ENCODE results near the gene WDR90. TPM values are rescaled to one million over a fixed set of nuclear protein-coding genes. Genes with fewer than 3 reads are reported as not detected.

The WDR90 gene
- total RNA-seq, 4 donors from 2014 or later: 7.2 to 26.5 (median 15.8) TPM

DNA sequence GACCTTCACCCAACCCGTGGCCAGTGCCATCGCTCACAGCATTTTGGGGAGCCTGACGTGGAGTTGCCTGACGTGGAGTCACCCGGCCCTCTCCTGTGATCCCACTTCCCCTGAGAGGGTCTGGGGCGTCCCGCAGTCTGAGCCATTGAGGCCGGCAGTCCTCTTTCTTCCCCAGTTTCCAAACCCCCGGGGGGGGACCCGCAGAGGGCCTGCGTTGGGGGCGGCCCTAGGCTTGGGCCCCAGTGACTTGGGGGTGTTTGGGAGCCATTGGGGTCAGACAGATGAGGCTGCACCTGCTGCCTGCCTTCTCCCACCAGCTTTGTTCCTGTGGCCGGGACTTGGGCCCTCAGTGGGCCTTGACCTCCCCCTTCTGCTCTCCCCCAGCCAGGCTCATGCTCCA is 20.5 kb downstream of the WDR90 start:
- Histone ChIP-seq H3K4me1 (peaks cover 16 to 48% (median 16%) of the 10 kb centered on the region in 3 donors), H3K36me3 (peaks cover 35 to 56% (median 36%) of the 10 kb centered on the region in 3 donors), H3K9me3 (no peaks in the 10 kb centered on the region), H3K27ac (no peak overlapping the region), H3K4me3 (no peak overlapping the region), H3K27me3 (no peaks in the 10 kb centered on the region)
- WGBS, 2 donors: 93% methylated on average over 3 of the region's 13 CpGs; no CpG with 5 or more reads in 1 of the 2 donors
- intact Hi-C loops (cut with DNase I): loop anchor here (10.0 kb wide), 1 partner anchor 85 kb away; no protein-coding TSS in a partner anchor
- TF ChIP-seq, protein P1, sequence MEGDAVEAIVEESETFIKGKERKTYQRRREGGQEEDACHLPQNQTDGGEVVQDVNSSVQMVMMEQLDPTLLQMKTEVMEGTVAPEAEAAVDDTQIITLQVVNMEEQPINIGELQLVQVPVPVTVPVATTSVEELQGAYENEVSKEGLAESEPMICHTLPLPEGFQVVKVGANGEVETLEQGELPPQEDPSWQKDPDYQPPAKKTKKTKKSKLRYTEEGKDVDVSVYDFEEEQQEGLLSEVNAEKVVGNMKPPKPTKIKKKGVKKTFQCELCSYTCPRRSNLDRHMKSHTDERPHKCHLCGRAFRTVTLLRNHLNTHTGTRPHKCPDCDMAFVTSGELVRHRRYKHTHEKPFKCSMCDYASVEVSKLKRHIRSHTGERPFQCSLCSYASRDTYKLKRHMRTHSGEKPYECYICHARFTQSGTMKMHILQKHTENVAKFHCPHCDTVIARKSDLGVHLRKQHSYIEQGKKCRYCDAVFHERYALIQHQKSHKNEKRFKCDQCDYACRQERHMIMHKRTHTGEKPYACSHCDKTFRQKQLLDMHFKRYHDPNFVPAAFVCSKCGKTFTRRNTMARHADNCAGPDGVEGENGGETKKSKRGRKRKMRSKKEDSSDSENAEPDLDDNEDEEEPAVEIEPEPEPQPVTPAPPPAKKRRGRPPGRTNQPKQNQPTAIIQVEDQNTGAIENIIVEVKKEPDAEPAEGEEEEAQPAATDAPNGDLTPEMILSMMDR (IDR thresholded peaks at IDR 0.05): no peak
- no peak for TF ChIP-seq POLR2A (IDR thresholded peaks at IDR 0.05)
- DNase-seq: no peak

DNA sequence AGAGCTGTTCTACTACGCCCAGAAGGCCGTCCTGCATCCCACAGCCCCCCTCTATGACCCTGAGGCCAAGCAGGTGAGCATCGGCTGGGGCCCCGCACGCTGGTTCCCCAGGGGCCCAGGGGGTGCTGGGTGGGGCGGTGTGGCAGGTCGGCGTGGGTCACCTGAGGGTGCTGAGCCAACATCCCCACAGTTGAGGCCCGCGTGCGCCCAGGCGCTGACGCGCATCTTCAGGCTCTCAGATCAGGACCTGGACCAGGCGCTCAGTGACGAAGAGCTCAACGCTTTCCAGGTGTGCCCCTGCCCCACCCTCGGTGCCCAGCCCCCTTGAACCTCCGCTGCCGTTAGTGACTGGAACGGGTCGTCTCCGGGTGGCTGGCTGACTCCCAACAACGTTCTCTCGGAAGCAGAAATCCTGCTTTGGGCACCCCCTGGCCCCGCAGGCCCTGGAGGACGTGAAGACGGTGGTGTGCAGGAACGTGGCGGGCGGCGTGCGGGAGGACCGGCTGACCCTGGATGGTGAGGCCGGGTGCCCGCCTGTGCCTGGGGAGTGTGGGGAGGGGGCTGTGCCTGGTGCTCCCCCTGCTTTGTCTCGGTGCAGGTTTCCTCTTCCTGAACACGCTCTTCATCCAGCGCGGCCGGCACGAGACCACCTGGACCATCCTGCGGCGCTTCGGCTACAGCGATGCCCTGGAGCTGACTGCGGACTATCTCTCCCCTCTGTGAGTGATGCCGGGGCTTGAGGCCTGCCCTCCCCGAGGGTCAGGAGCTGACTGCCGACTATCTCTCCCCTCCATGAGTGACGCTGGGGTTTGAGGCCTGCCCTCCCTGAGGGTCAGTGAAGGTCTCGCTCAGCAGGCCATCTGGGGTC is 21.6 kb downstream of the WDR90 start:
- TF ChIP-seq, protein P1 (IDR thresholded peaks at IDR 0.05): no peak
- no peak for TF ChIP-seq POLR2A (IDR thresholded peaks at IDR 0.05)
- H3K36me3 ChIP-seq: peaks cover 35 to 56% (median 36%) of the 10 kb centered on the region in 3 donors
- H3K4me1 ChIP-seq: peaks cover 23 to 58% (median 24%) of the 10 kb centered on the region in 3 donors
- H3K9me3 ChIP-seq: no peaks in the 10 kb centered on the region
- H3K4me3 ChIP-seq: no peak overlapping the region
- WGBS, 2 donors: 90% methylated on average over 37 of the region's 52 CpGs; no CpG with 5 or more reads in 1 of the 2 donors
- no peak overlapping the region for H3K27ac ChIP-seq
- peaks cover 0 to 7% (median 0%) of the 10 kb centered on the region in 4 donors for H3K27me3 ChIP-seq
- DNase-seq: no peak
- intact Hi-C loops (cut with DNase I): no loop called here

DNA sequence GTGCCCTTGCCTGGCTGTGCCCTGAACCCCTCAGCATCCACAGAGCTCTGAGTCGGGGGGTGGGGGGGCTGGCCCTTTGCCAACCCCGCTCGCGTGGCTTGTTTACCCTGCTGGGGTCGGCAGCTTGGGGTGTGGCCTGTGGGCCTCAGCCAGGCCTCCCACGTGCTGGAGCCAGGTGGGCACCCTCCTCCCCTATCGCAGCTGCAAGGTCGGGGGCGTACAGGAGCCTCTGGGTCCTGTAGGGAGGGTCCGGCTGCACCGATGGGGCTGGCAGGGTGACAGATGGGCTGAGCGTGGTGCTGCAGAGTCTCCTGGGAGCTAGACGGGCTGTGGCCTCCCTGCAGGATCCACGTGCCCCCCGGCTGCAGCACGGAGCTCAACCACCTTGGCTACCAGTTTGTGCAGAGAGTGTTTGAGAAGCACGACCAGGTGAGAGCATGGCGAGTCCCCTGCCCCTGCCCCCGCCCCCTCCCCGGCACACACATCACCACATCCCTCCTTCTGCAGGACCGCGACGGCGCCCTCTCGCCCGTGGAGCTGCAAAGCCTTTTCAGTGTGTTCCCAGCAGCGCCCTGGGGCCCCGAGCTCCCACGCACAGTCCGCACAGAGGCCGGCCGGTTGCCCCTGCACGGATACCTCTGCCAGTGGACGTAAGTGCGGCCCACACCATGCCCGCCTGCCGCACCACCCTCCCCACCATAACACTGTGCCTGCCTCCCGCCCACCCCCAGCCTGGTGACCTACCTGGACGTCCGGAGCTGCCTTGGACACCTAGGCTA is 22.4 kb downstream of the WDR90 start:
- Histone ChIP-seq H3K4me1 (peaks cover 32 to 67% (median 32%) of the 10 kb centered on the region in 3 donors), H3K4me3 (no peak overlapping the region), H3K27me3 (peaks cover 0 to 15% (median 0%) of the 10 kb centered on the region in 4 donors), H3K9me3 (no peaks in the 10 kb centered on the region), H3K36me3 (peaks cover 35 to 56% (median 36%) of the 10 kb centered on the region in 3 donors), H3K27ac (no peak overlapping the region)
- 73 to 100% methylated on average over 2 of the region's 40 CpGs for WGBS, 2 donors
- intact Hi-C loops (cut with DNase I): no loop called here
- DNase-seq: no peak
- TF ChIP-seq POLR2A (IDR thresholded peaks at IDR 0.05): no peak
- TF ChIP-seq, protein P1 (IDR thresholded peaks at IDR 0.05): no peak

DNA sequence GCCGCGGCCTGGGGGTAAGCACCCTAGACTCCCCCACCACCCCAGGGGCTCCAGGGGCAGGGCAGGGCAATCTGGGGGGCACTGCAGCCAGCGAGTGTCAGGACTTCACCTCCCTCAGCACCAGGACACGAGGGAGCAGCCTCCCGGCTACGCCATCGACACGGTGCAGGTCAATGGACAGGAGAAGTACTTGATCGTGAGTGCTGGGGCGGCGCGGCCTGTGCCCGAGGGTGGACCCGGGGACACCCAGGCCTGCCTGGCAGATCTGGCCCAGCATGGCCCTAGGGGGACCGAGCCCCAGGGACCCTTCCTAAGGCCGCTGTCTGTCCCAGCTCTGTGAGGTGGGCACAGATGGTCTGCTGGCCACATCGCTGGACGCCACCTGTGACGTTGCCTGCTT is 23.2 kb downstream of the WDR90 start:
- no CpG with 5 or more reads among the region's 19 CpGs for WGBS, 2 donors
- no peak overlapping the region for H3K4me3 ChIP-seq
- H3K36me3 ChIP-seq: peaks cover 35 to 56% (median 36%) of the 10 kb centered on the region in 3 donors
- no peak for DNase-seq
- no peaks in the 10 kb centered on the region for H3K9me3 ChIP-seq
- intact Hi-C loops (cut with DNase I): no loop called here
- peaks cover 34 to 68% (median 36%) of the 10 kb centered on the region in 3 donors for H3K4me1 ChIP-seq
- H3K27ac ChIP-seq: no peak overlapping the region
- H3K27me3 ChIP-seq: peaks cover 0 to 24% (median 0%) of the 10 kb centered on the region in 4 donors
- TF ChIP-seq, protein P1 (IDR thresholded peaks at IDR 0.05): no peak
- no peak for TF ChIP-seq POLR2A (IDR thresholded peaks at IDR 0.05)
